Measurements from ENCODE around the gene NTN5.

NTN5 gene

DNA sequence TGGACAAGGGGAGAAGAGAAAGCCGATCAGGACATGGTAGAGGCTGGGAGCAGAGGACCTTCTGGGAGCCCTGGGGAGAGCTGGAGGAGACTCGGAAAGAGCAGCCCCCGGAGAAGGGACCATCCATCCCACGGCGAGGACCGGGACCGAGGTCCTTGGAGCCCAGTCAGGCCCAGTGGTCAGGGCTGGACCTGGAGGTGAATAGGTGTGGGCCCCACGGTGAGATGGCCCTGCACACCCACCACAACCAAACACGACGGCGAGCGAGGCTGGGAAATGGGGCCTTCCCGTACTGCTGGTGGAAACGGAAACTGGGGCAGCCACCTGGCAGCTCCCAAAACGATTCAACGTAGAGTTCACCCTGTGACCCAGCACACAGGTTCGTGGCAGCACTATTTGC is 3.7 kb upstream of the NTN5 start:
- TF ChIP-seq FOXP2 (optimal IDR thresholded peaks at IDR 0.05; ENCODE audit: borderline replicate concordance, extremely low read depth, extremely low read length, insufficient read depth) (no peak), SIN3A (IDR thresholded peaks at IDR 0.05; ENCODE audit: borderline replicate concordance, insufficient read depth, low read length) (no peak), POLR2AphosphoS5 (IDR thresholded peaks at IDR 0.05; ENCODE audit: low read depth, low read length) (no peak), TAF1 (IDR thresholded peaks at IDR 0.05; ENCODE audit: borderline replicate concordance, insufficient read depth, low read length) (no peak)
- TF ChIP-seq, protein P1, sequence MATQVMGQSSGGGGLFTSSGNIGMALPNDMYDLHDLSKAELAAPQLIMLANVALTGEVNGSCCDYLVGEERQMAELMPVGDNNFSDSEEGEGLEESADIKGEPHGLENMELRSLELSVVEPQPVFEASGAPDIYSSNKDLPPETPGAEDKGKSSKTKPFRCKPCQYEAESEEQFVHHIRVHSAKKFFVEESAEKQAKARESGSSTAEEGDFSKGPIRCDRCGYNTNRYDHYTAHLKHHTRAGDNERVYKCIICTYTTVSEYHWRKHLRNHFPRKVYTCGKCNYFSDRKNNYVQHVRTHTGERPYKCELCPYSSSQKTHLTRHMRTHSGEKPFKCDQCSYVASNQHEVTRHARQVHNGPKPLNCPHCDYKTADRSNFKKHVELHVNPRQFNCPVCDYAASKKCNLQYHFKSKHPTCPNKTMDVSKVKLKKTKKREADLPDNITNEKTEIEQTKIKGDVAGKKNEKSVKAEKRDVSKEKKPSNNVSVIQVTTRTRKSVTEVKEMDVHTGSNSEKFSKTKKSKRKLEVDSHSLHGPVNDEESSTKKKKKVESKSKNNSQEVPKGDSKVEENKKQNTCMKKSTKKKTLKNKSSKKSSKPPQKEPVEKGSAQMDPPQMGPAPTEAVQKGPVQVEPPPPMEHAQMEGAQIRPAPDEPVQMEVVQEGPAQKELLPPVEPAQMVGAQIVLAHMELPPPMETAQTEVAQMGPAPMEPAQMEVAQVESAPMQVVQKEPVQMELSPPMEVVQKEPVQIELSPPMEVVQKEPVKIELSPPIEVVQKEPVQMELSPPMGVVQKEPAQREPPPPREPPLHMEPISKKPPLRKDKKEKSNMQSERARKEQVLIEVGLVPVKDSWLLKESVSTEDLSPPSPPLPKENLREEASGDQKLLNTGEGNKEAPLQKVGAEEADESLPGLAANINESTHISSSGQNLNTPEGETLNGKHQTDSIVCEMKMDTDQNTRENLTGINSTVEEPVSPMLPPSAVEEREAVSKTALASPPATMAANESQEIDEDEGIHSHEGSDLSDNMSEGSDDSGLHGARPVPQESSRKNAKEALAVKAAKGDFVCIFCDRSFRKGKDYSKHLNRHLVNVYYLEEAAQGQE (IDR thresholded peaks at IDR 0.05; ENCODE audit: insufficient read depth in 1 of 2, low read depth in 2 of 2, low read length in 2 of 2), result no peak

DNA sequence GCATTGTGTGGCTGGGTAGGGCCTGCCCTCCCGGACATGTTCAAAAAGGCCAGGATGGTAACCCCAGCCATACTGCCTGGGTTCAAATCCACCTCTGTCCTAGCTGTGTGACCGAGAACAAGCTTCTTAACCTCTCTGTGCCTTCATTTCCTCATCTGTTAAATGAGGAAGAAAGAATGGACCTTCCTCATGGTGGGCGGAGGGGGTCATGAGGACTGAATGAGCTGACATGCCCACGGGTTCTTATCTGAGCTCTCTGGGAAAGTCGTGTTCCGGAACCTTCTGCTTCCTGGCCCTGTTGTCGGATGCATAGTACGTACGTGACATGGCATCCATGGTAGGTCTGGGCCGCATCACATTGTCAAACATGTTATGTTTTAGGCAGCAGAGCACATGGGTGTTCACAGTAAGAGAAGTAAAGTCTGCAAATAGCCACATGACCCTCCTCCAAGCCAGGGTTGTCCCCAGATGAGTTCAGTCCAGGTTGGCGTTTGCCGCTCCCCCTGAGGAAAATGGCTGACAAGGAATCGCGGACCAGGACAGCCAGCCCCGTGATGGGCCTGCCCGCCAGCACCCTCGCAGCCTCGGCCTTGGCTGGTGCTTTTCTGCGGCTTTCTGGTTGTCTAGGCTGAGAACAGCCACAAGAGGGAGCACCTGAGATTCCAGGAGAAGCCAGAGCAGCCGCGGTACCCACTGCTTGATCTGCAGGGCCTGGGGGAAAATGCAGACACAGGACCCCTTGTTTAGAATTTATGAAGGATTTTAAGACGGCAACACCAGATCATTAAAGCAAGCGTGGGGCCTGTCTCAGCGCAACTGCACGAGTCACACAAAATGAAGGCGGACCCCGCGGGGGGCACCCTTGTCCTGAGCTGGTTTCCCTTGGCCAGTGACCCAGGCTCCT is 2.4 kb upstream of the NTN5 start:
- no peak for TF ChIP-seq SIN3A (IDR thresholded peaks at IDR 0.05; ENCODE audit: borderline replicate concordance, insufficient read depth, low read length)
- TF ChIP-seq POLR2AphosphoS5 (IDR thresholded peaks at IDR 0.05; ENCODE audit: low read depth, low read length), result 0 out of 2 replicates have a peak, but pooled peaks have one; percentile 23

DNA sequence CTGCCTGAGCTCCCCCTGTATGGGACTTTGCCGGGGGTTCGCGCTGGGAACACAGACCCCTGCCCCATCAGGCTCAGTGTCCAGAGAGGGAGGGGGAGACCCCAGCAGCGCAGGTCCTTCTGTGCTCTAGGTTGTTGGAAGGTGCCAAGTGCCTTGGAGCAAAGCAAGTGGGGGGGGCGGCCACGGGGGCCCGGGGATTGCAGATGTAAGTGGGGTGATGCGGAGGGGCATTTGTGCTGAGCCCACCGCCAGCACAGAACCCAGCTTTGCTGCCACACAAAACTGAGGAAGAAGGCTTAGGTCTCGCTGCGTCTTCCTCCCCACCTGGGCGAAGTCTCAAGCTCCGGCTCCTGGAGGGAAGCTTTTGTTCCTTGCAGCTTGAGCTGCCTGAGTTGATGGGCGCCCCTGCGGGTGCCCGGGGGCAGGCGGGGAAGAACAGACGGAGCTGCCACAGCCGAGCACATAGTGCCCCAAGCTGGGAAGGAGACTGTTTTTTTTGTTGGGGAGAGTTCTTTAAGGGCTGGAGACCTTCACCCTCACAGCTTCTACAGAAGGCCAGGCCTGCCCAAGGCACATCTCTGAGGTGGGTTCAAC is 1.5 kb upstream of the NTN5 start:
- TF ChIP-seq, protein P1 (IDR thresholded peaks at IDR 0.05; ENCODE audit: insufficient read depth in 1 of 2, low read depth in 2 of 2, low read length in 2 of 2), result no peak
- TF ChIP-seq POLR2AphosphoS5 (IDR thresholded peaks at IDR 0.05; ENCODE audit: low read depth, low read length) (no peak), TAF1 (IDR thresholded peaks at IDR 0.05; ENCODE audit: borderline replicate concordance, insufficient read depth, low read length) (no peak), FOXP2 (optimal IDR thresholded peaks at IDR 0.05; ENCODE audit: borderline replicate concordance, extremely low read depth, extremely low read length, insufficient read depth) (no peak), SIN3A (IDR thresholded peaks at IDR 0.05; ENCODE audit: borderline replicate concordance, insufficient read depth, low read length) (no peak)

DNA sequence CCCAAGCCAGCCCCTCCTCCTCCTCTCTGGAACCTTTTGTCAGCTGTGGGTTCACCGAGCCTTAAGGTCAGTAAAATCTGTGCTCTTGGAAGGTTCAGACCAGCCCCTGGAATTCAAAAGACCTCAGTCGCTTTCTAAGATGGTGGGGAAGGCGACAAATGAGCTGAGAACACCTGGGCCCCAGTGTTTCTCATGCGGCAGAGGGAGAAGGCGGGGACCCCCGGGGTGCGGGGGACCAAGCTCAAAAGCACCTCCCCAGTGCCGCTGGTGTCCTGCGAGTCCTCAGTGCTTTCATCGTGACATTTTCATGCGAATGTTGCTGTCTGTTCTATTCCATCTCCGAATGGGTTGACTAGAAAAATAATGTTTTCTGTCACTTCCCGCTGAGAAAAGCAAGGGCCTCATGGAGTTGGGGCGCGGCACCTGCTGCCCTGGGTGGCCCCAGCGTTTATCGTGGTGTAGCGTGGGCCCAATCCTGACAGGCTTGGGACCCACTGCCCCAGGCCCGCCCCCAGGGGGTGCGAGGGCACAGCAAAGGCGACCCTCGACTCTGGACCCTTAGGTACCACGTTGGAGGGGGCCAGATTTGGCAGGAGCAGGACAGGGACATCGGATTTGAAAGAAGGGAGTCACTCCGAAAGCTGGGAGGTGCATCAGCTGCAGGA is 751 bp upstream of the NTN5 start:
- no peak for TF ChIP-seq SIN3A (IDR thresholded peaks at IDR 0.05; ENCODE audit: borderline replicate concordance, insufficient read depth, low read length)
- no peak for TF ChIP-seq TAF1 (IDR thresholded peaks at IDR 0.05; ENCODE audit: borderline replicate concordance, insufficient read depth, low read length)
- TF ChIP-seq FOXP2 (optimal IDR thresholded peaks at IDR 0.05; ENCODE audit: borderline replicate concordance, extremely low read depth, extremely low read length, insufficient read depth), result no peak
- TF ChIP-seq, protein P1 (IDR thresholded peaks at IDR 0.05; ENCODE audit: insufficient read depth in 1 of 2, low read depth in 2 of 2, low read length in 2 of 2), result no peak
- TF ChIP-seq POLR2AphosphoS5 (IDR thresholded peaks at IDR 0.05; ENCODE audit: low read depth, low read length), result no peak

DNA sequence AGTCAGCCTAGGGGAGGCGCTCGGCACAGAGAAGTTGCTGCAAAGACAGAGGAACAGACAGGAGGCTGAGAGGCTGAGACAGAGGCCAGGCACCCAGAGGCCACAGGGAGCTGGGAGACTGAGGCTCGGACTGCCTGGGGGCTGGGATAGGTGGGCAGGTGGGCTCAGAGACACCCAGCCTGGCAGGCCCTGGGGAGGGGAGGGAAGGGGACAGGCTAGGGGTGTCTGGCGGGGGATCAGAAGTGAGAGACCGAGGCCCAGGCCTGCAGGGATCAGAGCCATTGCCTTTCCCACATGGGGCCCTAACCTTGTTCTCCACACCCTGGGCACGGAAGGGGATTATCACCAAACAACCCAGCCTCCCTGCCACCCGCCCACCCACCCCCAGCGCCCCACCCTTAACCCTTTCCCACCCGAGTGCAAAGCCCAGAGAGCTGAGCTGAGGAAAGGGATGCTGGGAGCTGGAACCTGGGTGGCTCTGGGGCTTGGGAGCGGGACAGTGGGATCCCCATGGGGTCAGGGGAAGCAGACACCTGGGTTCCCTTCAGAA is 1.3 kb downstream of the NTN5 start:
- TF ChIP-seq SIN3A (IDR thresholded peaks at IDR 0.05; ENCODE audit: borderline replicate concordance, insufficient read depth, low read length) (no peak), POLR2AphosphoS5 (IDR thresholded peaks at IDR 0.05; ENCODE audit: low read depth, low read length) (no peak), FOXP2 (optimal IDR thresholded peaks at IDR 0.05; ENCODE audit: borderline replicate concordance, extremely low read depth, extremely low read length, insufficient read depth) (no peak), TAF1 (IDR thresholded peaks at IDR 0.05; ENCODE audit: borderline replicate concordance, insufficient read depth, low read length) (no peak)
- TF ChIP-seq, protein P1 (IDR thresholded peaks at IDR 0.05; ENCODE audit: insufficient read depth in 1 of 2, low read depth in 2 of 2, low read length in 2 of 2), result no peak
